Lung (tissue), 12 donors: ENCODE measurements around the gene FRMD3. TPM values are rescaled to one million over a fixed set of nuclear protein-coding genes. Genes with fewer than 3 reads are reported as not detected.

Experiments used
- ATAC-seq: fragments of 200-7000 bp; cut with Tn5 transposase; one replicate; pipeline ENCODE4 v1.9.1; 2020; ENCODE audit warnings: moderate number of reproducible peaks; ENCODE audit not compliant: insufficient read depth, low FRiP score
- DNase-seq, 3 donors: peaks; one replicate each; pipeline ENCODE4 v3.0.0-alpha.2; 2013 to 2017
- H3K27ac ChIP-seq, 2 donors: one replicate each; pipeline ENCODE4 v1.5.1; 2013; ENCODE audit warnings: mild to moderate bottlenecking in 2 of 2, moderate library complexity in 2 of 2, control low read depth in 1 of 2, inconsistent platforms in 1 of 2, low read depth in 1 of 2, low read length in 1 of 2
- H3K27me3 ChIP-seq, 3 donors: one replicate each; pipeline ENCODE4 v1.5.1; 2013; ENCODE audit warnings: low read length in 2 of 3; ENCODE audit not compliant: control insufficient read depth in 3 of 3, insufficient read depth in 3 of 3
- H3K36me3 ChIP-seq, 4 donors: one replicate each; pipeline ENCODE4 v1.5.1; 2013; ENCODE audit warnings: low read length in 4 of 4, mild to moderate bottlenecking in 1 of 4, moderate library complexity in 1 of 4; ENCODE audit not compliant: control insufficient read depth in 4 of 4, insufficient read depth in 4 of 4
- H3K4me1 ChIP-seq, 5 donors: one replicate each; pipeline ENCODE4 v1.5.1; 2013; ENCODE audit warnings: low read length in 5 of 5, mild to moderate bottlenecking in 2 of 5, moderate library complexity in 1 of 5; ENCODE audit not compliant: control insufficient read depth in 5 of 5, insufficient read depth in 5 of 5
- H3K4me3 ChIP-seq: one replicate; pipeline ENCODE4 v1.5.1; 2013; ENCODE audit warnings: mild to moderate bottlenecking, control low read depth, moderate library complexity
- H3K9ac ChIP-seq, 2 donors: one replicate each; pipeline ENCODE4 v1.5.1; 2013; ENCODE audit warnings: low read length in 2 of 2, control low read depth in 1 of 2; ENCODE audit not compliant: insufficient read depth in 1 of 2
- H3K9me3 ChIP-seq, 4 donors: one replicate each; pipeline ENCODE4 v1.5.1; 2013; ENCODE audit warnings: low read length in 3 of 4, mild to moderate bottlenecking in 1 of 4, moderate library complexity in 1 of 4; ENCODE audit not compliant: control insufficient read depth in 4 of 4, insufficient read depth in 3 of 4
- WGBS, 2 donors: extraction: QIAGEN DNeasy Blood & Tissue Kit; methylation state at CpG; one replicate each; pipeline ENCODE4 v1.1.7; 2013; 5-methylcytosine and 5-hydroxymethylcytosine counted together
- polyA plus RNA-seq, 2 donors: library from polyadenylated mRNA; stranded (reverse); fragments of 200-250 nt; gene quantifications; one replicate each; pipeline ENCODE4 v1.2.1, GENCODE V29; 2013
- total RNA-seq, 2 donors: library from RNA; depleted of rRNA in 1 of 2; stranded (reverse); fragments of >200 nt in 1 of 2; gene quantifications; one replicate each; pipeline ENCODE4 v1.2.1, GENCODE V29; 2014 to 2021
- TF ChIP-seq, protein P1 (sequence below): IDR thresholded peaks from 2 replicates; pipeline ENCODE4 v1.5.1; 2012; ENCODE audit warnings: mild to moderate bottlenecking; ENCODE audit errors: control extremely low read depth, extremely low read depth
- donor health status: control.
- donor health status: control.
- donor health status: Bipolar disorder and iron deficiency.
- donor health status: healthy.
- donor health status: DM: yes; HTN: yes; CAD: no.

The FRMD3 gene
- total and polyA plus RNA-seq, 4 donors: 0.75 to 3.2 (median 1.6) TPM

DNA sequence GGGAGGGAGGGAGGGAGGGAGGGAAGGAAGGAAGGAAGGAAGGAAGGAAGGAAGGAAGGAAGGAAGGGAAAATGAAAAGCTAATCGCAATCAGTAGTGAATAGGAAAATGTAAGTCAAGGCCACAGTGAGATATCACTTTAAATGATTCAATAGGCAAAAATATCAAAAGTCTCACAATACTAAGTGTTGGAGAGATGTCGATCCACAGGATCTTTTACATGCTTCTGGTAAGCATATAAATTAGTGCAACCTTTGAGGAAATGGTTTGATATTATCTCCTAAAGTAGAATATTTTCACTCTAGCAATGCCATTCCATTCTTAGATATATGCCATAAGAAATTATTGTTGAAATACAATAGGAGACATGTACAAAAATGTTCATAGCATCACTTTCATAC, 58.4 kb downstream of the FRMD3 start:
- H3K4me3 ChIP-seq: no peak overlapping the region
- H3K27me3 ChIP-seq: no peaks in the 10 kb centered on the region
- H3K36me3 ChIP-seq: no peaks in the 10 kb centered on the region
- H3K9ac ChIP-seq: no peak overlapping the region
- ATAC-seq (no peak), DNase-seq (no peak)
- TF ChIP-seq, protein P1, sequence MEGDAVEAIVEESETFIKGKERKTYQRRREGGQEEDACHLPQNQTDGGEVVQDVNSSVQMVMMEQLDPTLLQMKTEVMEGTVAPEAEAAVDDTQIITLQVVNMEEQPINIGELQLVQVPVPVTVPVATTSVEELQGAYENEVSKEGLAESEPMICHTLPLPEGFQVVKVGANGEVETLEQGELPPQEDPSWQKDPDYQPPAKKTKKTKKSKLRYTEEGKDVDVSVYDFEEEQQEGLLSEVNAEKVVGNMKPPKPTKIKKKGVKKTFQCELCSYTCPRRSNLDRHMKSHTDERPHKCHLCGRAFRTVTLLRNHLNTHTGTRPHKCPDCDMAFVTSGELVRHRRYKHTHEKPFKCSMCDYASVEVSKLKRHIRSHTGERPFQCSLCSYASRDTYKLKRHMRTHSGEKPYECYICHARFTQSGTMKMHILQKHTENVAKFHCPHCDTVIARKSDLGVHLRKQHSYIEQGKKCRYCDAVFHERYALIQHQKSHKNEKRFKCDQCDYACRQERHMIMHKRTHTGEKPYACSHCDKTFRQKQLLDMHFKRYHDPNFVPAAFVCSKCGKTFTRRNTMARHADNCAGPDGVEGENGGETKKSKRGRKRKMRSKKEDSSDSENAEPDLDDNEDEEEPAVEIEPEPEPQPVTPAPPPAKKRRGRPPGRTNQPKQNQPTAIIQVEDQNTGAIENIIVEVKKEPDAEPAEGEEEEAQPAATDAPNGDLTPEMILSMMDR: no peak
- 93 to 94% methylated on average over 2 of the region's 2 CpGs for WGBS, 2 donors
- H3K4me1 ChIP-seq: no peaks in the 10 kb centered on the region
- no peak overlapping the region for H3K27ac ChIP-seq
- H3K9me3 ChIP-seq: no peaks in the 10 kb centered on the region

DNA sequence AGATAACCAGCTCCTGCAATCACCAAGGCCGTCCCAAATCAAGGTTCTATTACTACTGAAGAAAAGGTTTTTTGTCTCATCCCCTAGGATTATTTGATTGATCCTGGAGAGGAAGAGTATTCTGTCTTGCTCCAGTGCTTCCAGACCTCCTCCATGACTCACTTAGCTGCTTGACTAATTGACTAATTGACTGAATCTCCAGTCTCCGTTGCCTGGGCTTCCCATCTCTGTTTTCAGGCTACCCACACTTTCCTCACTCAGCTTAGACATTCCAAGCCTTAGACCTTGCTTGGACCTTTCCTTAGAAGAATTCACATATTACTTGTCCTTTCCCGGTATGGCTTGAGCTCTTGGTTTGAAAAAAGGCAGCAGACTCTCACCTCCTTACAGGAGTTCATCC, 60.6 kb downstream of the FRMD3 start:
- 92 to 94% methylated on average over 3 of the region's 3 CpGs for WGBS, 2 donors
- ATAC-seq (no peak), DNase-seq (no peak)
- TF ChIP-seq, protein P1: no peak
- H3K9me3 ChIP-seq: no peaks in the 10 kb centered on the region
- no peaks in the 10 kb centered on the region for H3K27me3 ChIP-seq
- no peak overlapping the region for H3K27ac ChIP-seq
- peaks cover 0 to 4% (median 0%) of the 10 kb centered on the region in 5 donors for H3K4me1 ChIP-seq
- no peak overlapping the region for H3K9ac ChIP-seq
- no peak overlapping the region for H3K4me3 ChIP-seq
- no peaks in the 10 kb centered on the region for H3K36me3 ChIP-seq

DNA sequence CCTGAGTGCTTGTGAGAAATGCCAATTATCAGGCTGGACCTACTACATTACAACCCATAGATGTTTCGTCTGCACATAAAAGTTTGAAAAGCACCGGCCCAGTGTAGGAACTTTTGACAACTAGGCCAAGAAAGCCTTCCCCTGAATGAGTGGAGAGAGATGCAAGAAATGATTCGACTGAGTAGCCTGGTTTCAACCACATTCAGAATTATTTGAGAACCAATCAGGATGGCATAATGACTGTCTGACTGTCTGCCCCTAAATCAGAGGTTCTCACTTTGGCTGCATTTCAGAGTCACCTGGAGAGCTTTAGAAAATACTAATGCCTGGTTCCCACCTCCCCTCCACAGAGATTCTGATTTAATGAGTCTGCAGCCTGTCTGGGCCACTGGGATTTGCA, 61.1 kb downstream of the FRMD3 start:
- Histone ChIP-seq H3K27ac (no peak overlapping the region), H3K9me3 (no peaks in the 10 kb centered on the region), H3K36me3 (no peaks in the 10 kb centered on the region), H3K4me1 (peaks cover 0 to 4% (median 0%) of the 10 kb centered on the region in 5 donors), H3K9ac (no peak overlapping the region), H3K4me3 (no peak overlapping the region), H3K27me3 (no peaks in the 10 kb centered on the region)
- ATAC-seq (no peak), DNase-seq (no peak)
- 88 to 93% methylated on average over 3 of the region's 3 CpGs for WGBS, 2 donors
- TF ChIP-seq, protein P1: no peak

DNA sequence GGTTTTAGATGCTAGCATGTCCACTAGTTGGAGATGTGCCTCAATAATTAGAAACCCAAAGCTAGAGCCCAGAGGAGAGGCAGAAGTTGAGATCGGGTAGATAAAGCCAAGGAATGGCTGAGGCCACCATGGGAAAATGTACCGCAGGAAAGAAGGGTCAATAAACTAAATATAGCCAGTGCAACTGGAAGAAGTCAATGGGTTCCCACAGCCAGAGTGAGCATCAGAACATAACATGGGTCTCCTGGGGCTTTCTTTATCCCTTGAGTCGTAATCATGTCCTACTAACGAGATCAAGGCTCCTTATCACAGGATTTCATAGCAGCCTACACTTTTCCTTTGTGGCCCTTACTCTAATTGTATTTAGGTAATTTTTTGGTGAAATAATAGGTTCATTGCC, 61.7 kb downstream of the FRMD3 start:
- 93% methylated on average over 4 of the region's 4 CpGs for WGBS, 2 donors

More for the DNA sequence above, 61.7 kb downstream of the FRMD3 start:
- no peak for ATAC-seq
- no peak overlapping the region for H3K4me3 ChIP-seq
- TF ChIP-seq, protein P1: no peak
- no peaks in the 10 kb centered on the region for H3K27me3 ChIP-seq
- no peak overlapping the region for H3K27ac ChIP-seq
- DNase-seq: no peak
- H3K9ac ChIP-seq: no peak overlapping the region
- H3K4me1 ChIP-seq: peaks cover 0 to 9% (median 0%) of the 10 kb centered on the region in 5 donors
- no peaks in the 10 kb centered on the region for H3K9me3 ChIP-seq
- H3K36me3 ChIP-seq: no peaks in the 10 kb centered on the region
